Cardiac fibroblast (primary cell): ENCODE results near the gene PPIF.

Experiments
- DNase-seq, 2 donors: peaks; one replicate each; pipeline versions ENCODE4 v3.0.0 to v3.0.0-alpha.2; 2010; ENCODE audit warnings: low read depth in 2 of 2
- H3K4me3 ChIP-seq, 2 donors: replicated peaks in 1 of 2; 1 replicate in 1 of 2; 2 replicates in 1 of 2; pipeline ENCODE4 v1.5.1; 2011; ENCODE audit warnings: low read depth in 2 of 2, low read length in 2 of 2, mild to moderate bottlenecking in 2 of 2, moderate library complexity in 1 of 2
- TF ChIP-seq, protein P1 (sequence below): IDR thresholded peaks from one replicate; pipeline ENCODE4 v1.5.1; 2011; ENCODE audit warnings: low read depth, mild to moderate bottlenecking, low read length, inconsistent platforms

Gene PPIF

DNA sequence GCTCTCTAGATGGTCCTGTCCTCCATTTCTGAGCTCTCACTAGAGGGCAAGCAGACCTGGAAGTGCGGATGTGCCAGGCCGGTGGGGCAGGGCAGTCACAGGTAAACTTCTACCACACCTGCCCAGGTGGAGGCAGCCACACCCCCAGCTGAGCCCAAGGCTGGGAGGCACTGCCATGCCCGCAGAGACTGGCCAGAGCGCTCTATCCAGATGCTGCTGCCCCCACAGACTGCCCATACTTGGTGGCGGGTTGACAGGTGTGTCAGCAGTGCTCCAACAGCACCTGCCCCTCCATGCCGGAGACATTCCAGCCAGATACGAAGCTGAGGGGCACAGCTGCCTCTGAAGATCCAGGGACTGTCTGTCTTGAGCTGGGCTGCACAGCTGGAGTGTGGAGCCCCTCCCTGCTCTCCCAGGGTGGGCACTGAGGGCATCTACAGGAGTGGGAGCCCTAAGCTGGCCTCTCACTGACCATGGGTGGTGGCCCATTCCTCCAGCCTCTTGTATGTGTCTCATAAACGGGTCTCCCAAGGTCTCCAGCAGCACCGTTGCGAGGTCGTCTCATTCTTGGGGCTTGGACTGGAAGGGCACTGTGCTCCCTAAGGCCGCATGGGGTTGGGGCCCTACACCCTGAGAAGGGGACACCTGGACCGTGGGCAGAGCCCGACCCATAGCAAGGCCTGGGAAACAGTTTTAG, 38.2 kb upstream of the PPIF start:
- H3K4me3 ChIP-seq = no peak overlapping the region
- TF ChIP-seq, protein P1, sequence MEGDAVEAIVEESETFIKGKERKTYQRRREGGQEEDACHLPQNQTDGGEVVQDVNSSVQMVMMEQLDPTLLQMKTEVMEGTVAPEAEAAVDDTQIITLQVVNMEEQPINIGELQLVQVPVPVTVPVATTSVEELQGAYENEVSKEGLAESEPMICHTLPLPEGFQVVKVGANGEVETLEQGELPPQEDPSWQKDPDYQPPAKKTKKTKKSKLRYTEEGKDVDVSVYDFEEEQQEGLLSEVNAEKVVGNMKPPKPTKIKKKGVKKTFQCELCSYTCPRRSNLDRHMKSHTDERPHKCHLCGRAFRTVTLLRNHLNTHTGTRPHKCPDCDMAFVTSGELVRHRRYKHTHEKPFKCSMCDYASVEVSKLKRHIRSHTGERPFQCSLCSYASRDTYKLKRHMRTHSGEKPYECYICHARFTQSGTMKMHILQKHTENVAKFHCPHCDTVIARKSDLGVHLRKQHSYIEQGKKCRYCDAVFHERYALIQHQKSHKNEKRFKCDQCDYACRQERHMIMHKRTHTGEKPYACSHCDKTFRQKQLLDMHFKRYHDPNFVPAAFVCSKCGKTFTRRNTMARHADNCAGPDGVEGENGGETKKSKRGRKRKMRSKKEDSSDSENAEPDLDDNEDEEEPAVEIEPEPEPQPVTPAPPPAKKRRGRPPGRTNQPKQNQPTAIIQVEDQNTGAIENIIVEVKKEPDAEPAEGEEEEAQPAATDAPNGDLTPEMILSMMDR = no peak
- DNase-seq = no peak

DNA sequence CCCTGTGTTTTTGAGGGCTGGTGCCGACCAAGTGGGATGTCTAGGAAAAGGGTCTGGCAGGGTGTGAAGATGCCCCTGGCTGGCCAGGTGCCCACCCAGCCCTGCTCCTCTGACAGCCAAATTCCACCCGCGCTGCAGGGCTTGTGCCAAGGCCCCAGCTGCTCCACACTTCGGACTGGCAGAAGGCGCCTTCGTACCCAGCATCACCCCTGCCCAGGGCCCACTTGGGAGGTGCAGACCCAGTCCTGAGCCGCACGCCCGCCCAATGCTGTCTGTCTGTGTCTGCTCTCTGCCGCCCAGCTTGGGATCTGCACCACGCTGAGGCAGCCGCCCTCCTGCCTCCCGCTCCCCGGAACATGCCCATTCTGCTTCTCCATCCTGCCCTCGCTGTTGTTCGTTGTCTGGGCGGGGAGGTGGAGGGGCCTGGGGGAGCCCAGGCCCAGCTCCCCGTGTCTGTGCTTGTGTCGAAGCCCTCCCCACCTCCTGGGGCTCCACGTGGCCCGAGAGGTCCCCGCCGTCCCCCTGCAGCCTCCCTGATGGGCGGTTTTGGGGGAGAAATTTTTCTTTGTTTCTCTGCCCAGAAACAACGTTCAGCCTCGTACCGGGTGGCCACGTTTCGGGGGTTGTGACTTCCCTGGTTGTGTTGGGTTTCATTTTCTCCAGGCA, 36.9 kb upstream of the PPIF start:
- no peak overlapping the region for H3K4me3 ChIP-seq
- TF ChIP-seq, protein P1 = no peak
- DNase-seq = no peak

DNA sequence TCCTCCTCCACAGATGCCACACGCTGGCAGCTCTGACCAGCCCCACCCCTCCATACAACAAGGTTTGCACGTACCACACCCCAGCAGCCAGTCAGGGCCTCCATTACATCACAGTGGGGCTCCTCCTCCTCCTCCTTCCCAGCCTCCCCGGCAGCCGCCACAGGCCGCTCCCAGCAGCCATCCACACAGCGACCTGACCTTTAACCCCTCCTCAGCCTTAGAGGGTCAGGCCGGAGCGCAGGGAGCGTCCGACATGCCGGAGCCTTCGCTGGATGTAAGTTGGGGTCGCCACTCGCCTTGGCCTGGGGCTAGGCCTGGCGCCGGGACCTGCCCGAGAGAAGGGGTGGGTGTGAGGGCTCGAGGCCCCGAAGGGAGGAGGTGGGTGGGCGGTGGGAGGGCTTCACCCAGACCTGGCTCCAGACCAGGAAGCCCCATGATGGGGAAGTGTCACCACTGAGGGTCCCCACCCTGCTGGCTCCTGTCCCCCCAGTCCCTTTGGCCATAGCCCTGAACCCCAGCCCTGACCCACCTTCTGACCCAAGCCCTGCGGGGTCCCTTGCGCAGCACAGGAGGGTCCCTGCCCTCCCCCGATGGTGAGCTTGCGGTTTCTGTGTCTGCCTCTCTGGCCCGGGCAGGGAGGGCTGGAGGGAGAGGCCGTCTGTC, 36.2 kb upstream of the PPIF start:
- no peak for DNase-seq
- no peak overlapping the region for H3K4me3 ChIP-seq
- TF ChIP-seq, protein P1 = no peak

DNA sequence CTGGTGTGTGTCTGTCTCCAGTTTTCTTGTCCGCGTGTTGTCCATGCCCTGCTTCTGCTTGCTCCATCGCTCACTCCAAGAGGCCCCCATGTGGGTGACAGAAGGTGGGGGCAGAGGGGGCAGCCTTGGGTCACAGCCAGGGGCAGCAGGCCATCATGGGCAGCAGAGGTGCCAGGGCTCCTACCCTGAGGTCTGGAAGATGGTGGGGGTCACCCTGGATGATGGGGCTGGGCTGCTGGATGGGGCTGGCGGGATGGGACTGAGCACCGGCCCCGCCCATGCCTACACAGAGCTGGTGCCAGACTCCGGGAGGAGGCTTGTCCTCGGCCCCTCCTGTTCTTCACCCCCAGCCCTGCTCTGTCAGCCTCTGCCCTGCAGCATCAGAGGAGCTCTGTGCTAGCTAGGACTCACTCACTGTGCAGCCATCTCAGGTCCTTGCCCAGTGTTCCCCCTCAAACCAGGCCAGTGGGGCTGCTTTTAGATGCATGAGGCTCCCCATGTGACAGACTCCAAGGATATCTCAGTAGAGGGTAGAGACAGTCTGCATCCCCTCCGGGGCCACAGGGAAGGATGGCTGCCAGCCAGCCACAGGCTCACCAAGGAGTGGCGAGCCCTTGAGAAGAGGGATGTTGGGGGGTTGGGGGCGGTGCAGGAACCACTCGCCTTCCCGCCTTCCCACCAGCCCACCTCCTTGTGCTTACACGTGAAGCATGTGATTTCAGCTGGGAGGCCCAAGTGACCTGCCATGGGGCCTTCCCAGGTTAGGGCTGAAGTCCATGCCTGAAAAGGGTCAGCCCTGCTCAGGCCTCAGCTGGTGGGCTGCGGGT, 35.5 kb upstream of the PPIF start:
- TF ChIP-seq, protein P1 = no peak
- no peak for DNase-seq
- H3K4me3 ChIP-seq = no peak overlapping the region

DNA sequence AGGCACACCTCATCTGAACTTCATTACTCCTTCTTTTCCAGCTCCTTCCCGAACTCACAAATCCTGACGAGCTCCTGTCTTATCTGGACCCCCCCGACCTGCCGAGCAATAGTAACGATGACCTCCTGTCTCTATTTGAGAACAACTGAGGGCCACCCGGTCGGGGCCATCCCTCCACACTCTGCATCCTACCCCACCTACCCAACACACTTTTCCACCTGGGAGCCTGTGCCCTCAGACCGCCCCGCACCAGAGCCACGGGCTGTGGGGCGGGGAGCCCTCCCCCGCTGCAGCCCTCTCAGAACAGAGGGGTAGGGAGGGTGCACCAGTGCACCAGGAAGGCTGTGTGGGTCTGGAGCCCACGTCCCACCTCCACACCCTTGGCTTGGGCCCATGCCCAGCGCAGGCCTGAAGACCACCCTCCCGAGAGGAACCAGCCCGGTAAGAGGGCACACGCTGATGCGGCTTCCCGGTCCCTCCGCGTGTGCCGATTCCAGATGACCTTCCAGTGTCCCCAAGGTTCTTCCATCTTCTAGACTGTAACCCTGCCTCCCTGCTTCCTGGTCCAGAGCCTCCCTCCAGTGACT, 34.6 kb upstream of the PPIF start:
- no peak overlapping the region for H3K4me3 ChIP-seq
- DNase-seq = no peak
- TF ChIP-seq, protein P1 = no peak

DNA sequence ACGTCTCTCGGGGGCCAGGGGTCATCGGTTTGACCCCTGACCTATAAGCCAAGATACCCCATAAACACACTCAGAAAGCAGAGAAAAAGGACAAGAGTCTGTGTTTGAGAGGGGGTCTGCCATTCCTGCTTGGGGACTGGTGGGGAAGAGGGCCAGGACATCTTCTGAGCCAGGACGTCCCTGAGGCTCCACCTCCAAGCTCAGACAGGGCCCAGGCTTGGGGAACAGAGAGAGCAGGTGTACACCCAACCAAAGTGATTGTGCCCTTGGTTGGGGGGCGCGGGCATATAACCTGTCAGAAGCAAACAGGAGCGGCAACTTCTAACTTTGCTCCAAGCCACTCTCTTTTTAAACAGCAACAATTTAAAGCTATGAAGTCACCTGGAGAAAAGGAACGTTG, 33.9 kb upstream of the PPIF start:
- no peak overlapping the region for H3K4me3 ChIP-seq
- no peak for DNase-seq
- TF ChIP-seq, protein P1 = no peak
